GM18520 (cell line): ENCODE data around the gene DEFB132.
"Not testable (repeated sequence)": the region's sequence is repeated elsewhere in the genome, so short reads cannot be mapped to it uniquely, and the experiment has no call there.

Source experiments
- ATAC-seq: cut with Tn5 transposase; IDR thresholded peaks from one replicate; pipeline ENCODE4 v1.9.1; 2021; ENCODE audit not compliant: unreplicated experiment

Gene DEFB132

GRCh38 chr20:257419-257818 is at the start of gene DEFB132:
DEFB132 (plus strand) TSS chr20:257724; CDS start chr20:257779, 55 bp downstream.
- ATAC-seq, result no peak

- ATAC-seq, result no peak
Measured at GRCh38 chr20:208942-209566, 48.5 kb upstream of the DEFB132 start.

GRCh38 chr20:210809-211502 is 46.6 kb upstream of the DEFB132 start:
- no peak for ATAC-seq

- ATAC-seq, result no peak
Measured at GRCh38 chr20:214383-214782, 43.1 kb upstream of the DEFB132 start.

GRCh38 chr20:215796-216195 is 41.7 kb upstream of the DEFB132 start:
- no peak for ATAC-seq

- no peak for ATAC-seq
Measured at GRCh38 chr20:217266-217665, 40.3 kb upstream of the DEFB132 start.

GRCh38 chr20:219290-220115 is 38.0 kb upstream of the DEFB132 start:
- ATAC-seq, result no peak

- ATAC-seq, result no peak
Measured at GRCh38 chr20:221258-221830, 36.2 kb upstream of the DEFB132 start.

GRCh38 chr20:225879-226278 is 31.6 kb upstream of the DEFB132 start:
- not testable (repeated sequence) for ATAC-seq

GRCh38 chr20:226958-227357 is 30.6 kb upstream of the DEFB132 start, which contains the start of gene DEFB129:
DEFB129 (plus strand) TSS chr20:227258; CDS start chr20:227289, 31 bp downstream.
- ATAC-seq, result no peak

GRCh38 chr20:227439-228105 is 30.0 kb upstream of the DEFB132 start:
- no peak for ATAC-seq

- no peak for ATAC-seq
Measured at GRCh38 chr20:235891-236290, 21.6 kb upstream of the DEFB132 start.

GRCh38 chr20:237489-237888 is 20.0 kb upstream of the DEFB132 start:
- no peak for ATAC-seq

GRCh38 chr20:237929-238328 is 19.6 kb upstream of the DEFB132 start:
- no peak for ATAC-seq

- no peak for ATAC-seq
Measured at GRCh38 chr20:242905-243304, 14.6 kb upstream of the DEFB132 start.

- ATAC-seq, result no peak
Measured at GRCh38 chr20:251354-251753, 6.2 kb upstream of the DEFB132 start.

GRCh38 chr20:252801-253200 is 4.7 kb upstream of the DEFB132 start:
- ATAC-seq, result no peak

- not testable (repeated sequence) for ATAC-seq
Measured at GRCh38 chr20:253447-253846, 4.1 kb upstream of the DEFB132 start.

GRCh38 chr20:258269-258858 is 840 bp downstream of the DEFB132 start:
- no peak for ATAC-seq

GRCh38 chr20:258963-259362 is 1.4 kb downstream of the DEFB132 start:
- ATAC-seq, result no peak
